GM18508 (cell line): ENCODE data around the gene P2RX6.
"Not testable (repeated sequence)": the region's sequence is repeated elsewhere in the genome, so short reads cannot be mapped to it uniquely, and the experiment has no call there.

Experiments used
- ATAC-seq: cut with Tn5 transposase; IDR thresholded peaks from one replicate; pipeline ENCODE4 v1.9.1; 2021; ENCODE audit warnings: moderate number of reproducible peaks; ENCODE audit not compliant: insufficient read depth, unreplicated experiment

P2RX6 gene

DNA sequence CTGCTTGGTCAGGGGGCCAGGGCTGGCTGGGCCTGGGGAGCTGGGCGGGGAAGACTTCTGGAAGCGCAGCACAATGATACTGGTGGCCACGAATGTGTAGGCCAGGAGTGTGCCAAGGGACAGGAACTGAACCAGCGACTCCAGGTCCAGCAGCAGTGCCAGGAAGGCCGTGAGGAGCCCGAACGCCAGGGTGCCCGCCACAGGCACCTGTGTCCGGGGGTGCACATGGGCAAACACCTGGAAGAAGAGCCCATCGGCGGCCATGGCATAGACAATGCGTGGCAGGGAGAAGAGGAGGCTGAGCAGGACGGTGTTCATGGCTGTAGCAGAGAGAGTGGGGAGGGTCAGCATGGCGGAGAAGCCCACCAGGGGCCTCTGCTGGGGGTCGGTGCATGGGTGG lies 15.1 kb downstream of the P2RX6 start:
- ATAC-seq, result no peak

- ATAC-seq, result no peak
Measured at GRCh38 chr22:21030621-21031544, 15.9 kb downstream of the P2RX6 start.

GRCh38 chr22:21031545-21032036 lies 16.6 kb downstream of the P2RX6 start:
- no peak for ATAC-seq

DNA sequence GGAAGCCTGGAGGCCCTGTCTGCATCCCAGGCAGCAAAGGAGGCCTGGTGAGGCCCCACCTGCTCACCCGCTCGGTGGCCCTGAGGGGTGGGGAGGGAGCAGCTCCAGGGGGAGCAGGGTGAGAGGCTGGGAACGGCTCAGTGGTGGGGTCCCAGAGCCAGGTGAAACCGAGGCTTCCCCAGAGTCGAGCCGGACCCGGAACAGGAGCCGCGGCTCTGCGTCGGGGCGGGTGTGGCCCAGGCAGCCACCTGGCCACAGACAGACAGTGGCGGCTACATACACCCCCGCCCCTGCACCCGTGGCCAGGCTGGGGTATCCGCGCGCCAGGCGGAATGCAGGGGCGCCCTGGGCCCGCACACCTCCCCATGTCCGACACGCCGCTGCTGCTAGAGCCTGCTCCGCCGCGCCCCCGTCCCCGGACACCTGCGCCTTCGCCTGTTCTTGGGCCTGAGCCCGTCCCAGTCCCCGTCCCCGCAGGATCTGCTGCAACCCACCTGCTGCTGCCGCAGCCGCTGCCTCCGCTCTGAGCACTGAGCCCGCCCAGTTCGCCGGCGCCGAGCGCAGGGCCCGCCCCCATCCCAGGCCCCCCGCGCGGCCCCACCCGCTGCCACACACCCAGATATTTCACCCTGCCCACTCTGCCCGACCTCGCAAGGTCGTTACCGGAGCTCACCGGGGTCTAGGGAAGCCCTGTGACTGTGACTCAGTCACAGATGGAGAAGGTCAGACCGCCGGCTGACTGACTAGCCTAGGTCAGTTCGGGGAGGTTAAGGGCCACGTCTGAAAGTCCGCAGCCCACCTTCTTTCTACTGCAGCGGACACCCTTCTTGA lies 17.3 kb downstream of the P2RX6 start, which contains the start of gene SLC7A4:
TSS of gene SLC7A4 (minus strand) at position 525 of the 831 bp plus-strand sequence. CDS start 749 bp downstream, outside the sequence.
- no peak for ATAC-seq

DNA sequence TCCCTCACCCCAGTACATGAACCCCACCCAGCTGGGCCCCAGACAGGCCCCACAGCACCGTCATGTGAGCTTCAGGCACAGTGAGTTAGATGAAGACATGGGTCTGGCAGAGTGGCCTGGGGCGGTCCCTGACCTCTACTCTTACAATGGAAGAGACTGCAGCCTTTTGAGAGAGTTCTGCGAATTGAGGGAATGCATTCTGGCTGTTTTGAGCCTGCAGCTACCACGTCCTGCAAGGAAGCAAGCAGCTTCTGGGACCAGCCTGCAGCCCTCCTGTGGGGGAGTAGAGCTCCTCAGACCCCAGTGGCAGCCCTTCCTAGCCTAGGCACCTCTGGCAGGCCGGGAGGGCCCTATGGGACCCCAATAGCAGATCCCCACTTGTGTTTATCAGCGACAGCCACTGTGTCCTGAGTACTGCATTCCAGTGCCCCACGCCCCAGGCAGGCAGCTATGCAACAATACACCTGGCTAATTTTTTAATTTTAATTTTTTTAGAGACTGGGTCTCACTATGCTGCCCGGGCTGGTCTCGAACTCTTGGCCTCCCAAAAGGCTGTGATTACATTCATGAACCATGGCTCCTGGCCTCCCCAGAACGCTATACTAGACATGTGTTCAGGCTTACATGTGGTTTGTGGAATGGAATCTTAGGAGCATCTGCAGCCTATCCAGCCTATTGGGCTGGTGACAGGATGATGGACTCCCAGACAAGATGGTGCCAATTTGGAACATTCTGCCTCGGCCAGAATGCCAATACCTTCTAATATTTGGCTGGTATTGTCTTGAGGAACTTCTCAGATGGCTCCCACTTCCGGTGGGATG lies 18.1 kb downstream of the P2RX6 start:
- no peak for ATAC-seq

DNA sequence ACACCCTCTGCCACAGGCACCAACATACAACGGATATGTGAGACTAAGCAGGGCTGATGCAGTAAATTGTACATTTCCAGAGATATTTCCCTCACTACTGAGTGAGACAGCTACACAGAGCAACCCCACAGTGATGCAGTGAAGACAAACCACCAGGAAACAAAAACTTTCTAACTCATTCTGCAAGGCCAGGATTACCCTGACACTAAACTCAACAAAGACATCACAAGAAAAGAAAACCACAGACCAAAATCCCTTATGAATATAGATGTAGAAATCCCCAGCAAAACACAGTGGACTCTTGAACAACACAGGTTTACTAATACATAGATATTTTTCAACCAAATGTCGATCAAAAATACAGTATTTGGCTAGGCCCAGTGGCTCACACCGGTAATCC lies 18.9 kb downstream of the P2RX6 start:
- ATAC-seq, result no peak

DNA sequence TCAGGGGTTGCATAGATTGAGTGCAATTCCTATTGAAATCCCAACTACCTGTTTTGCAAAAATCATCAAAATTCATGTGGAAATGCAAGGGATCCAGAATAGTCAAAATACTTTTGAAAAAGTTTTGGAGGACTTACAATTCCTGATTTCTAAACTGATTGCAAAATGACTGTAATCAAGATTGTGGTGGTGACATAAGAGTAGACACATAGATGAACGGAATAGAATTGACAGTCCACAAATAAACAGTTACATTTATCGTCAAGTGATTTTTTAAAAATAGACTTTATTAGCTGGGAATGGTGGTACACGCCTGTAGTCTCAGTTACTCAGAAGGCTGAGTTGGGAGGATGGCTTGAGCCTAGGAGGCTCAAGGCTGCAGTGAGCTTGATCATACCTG lies 20.0 kb downstream of the P2RX6 start:
- ATAC-seq, result no peak

DNA sequence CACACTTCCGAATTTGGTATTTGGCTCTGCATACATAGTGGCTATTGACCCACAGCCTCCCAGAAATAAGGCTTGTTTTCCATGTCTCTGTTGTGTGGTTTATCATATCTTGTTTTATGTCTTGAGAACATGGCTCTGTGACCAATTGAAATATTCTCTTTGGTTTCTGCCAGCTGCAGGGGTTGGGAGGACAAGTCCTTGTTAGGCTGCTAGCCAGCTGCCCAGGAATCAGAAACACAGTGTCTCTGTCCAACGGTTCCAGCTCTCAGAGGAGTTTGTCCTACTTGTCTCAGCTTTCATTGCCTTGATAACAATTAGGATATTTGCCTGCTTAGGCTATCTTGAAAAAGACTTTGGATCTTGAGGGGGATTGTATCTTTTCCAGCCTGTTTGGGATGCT lies 23.4 kb downstream of the P2RX6 start:
- ATAC-seq, result no peak

GRCh38 chr22:21039158-21039557 lies 24.2 kb downstream of the P2RX6 start:
- not testable (repeated sequence) for ATAC-seq

DNA sequence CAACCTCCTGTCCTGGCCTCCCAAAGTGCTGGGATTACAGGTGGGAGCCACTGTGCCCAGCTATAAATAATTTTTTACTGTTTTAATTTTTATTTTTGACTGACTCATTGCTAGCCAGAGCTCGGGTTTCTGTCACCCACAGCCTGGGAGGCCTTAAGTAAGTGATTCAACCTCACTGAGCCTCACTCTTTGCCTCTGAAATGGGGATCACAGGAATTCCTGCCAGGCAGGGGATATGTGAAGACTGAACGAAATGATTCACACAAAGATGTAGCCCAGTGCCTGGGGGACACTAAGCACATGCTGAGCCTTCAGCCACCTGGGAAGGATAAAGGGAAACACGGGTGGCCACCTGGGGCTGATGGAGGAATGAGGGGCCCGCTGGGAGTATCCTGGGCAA lies 27.0 kb downstream of the P2RX6 start:
- ATAC-seq, result no peak

DNA sequence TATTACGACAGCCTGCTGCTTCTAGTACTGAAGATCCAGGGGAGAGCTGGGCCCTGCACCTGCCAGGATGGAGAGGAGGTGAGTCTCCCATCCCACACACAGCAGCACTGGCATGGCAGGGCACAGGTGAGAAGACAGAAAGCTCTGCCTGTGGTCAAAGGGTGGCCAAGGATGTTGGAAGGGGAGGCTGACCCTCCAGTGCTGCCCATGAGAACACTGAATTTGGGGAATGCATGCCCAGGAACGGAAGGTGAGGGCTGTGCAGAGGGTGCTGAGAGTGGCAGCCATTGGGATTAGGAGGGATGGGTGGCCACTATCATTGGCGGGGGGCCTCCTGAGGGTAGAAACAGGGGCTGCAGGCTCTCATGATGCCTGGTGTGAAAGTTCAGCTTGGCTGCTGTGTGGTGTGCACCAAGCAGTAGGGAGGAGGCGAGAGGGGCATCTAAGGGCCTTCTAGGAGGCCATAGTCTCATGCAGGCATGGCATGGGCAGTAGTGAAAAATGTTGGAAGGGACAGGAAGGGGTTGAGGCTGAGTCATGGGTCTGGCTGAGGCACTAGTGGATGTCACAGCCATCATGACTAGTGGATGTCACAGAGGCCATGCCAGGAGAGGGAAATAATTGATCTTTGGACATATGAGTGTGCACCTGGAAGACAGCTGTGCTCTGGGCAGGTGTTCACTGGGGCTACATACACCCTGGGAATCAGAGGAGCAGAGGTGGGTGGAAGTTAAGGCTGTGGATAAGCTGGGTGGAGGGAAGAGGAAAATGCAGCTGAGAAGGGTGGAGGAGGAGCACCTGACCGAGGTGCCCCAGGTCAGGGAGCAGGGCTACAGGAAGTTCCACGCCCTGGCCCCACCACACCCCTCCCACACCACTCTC lies 28.3 kb downstream of the P2RX6 start:
- no peak for ATAC-seq

- no peak for ATAC-seq
Measured at GRCh38 chr22:21043860-21044535, 29.0 kb downstream of the P2RX6 start.

DNA sequence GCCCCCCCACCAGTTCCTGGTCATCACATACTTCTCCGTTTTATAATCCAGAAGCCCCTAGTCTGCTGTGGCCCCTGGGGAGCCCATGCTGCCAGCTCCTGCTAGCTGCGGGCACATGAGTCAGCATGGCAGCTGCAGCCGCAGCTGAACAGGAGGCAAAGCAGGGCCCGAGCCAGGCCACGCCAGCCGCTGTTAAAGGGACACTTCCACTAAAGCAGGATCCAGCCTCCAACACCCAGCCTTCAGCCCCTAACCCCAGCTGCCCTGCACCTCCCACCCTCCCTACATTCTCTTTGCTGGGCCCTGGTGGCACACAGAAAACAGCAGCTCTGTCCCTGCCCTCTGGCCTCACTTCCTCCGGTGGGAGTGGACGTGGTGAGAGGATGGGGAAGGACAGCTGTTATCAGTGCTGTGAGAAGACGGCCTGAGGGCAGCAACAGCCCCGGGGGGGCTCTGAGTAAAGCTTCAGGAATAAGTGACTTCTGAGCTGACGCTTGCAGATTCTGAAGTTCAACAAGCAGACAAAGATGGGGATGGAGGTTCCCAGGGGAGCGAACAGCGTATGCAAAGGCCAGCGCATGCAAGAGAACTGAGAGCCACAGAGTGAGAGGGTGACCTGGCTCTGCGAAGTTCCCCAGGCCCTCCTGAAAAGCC lies 30.1 kb downstream of the P2RX6 start:
- ATAC-seq, result no peak

DNA sequence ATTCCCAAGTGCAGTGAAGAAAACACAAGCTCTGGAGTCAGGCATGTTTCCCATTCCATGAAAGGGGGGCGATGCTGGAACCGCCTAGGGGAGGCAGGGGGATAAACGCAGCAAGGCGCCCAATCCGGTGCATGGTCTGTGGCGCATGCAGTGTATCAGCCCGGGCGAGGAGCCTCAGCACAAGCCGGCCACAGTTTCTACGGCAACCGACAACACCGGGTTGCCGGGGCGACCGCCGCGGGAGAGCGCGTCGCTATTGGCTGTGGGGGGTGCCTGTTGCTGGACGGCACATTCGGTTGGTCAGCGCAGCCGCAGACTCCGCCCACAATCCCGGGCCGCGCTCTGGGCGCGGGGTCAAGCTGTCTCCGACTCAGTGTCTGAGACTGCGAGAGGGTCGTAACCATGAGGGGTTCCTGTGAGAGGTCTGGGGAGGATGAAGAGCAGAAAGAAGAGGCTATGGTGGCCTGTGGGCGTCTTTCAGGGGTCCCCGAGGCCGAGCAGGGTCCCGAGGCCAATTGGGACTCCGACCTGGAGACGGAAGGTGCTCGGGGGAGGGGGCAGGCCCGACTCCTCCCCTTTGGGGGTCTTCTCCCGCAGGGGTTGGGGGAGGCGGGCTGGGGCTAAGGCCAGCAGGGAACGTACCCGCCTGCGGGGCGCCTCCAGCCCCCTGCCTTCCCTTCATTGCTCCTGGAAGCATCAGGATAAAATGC lies 30.8 kb downstream of the P2RX6 start, which contains the start of gene LRRC74B:
TSS of gene LRRC74B (plus strand) at position 362 of the 710 bp plus-strand sequence. CDS start at position 403, 41 bp downstream.
- ATAC-seq, result no peak

DNA sequence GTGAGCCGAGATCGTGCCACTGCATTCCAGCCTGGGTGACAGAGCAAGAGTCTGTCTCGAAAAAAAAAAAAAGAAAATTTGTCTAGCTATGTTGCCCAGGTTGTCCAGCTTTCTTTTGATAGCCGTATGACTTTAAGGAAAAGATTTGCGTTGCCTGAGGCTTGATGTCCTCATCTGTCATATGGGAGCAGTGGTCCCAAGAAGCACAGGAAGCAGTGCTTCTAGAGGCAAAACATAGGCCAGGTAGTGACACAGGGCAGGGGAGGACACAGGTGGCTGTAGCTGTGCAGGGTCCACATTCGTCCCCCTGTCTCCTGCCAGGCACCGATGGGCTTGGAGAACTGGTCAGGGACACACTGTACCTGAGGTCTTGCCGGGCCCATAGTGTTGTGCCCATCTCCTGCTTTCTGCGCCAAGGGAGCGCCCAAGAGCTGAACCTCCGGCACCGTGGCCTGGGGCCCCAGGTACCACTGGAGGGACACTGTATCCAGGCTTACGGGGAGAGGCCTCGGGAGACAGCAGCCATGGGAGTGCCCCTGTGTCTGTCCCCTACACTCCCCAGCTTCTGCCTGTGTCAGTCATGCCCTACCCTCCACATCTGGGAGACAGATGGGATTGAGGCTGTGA lies 32.2 kb downstream of the P2RX6 start:
- ATAC-seq, result no peak

DNA sequence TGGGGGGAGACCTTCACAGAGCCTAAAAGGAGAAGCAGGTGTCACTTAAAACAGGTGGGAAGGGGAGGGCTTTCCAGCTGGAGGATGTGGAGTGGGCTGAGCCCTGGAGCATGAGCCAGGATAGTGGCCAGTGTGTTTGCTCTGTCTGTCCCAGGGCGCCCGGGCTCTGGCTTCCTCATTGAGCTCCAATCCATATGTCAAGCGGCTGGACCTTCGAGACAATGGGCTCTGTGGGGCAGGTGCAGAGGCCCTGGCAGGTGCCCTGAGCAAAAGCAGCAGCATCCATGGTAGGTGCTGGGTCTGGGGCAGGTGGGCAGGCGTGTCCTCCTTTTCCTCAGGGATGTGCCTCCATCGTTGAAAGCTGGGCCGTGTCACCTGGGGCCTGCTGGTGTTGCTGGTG lies 32.8 kb downstream of the P2RX6 start:
- ATAC-seq, result no peak

DNA sequence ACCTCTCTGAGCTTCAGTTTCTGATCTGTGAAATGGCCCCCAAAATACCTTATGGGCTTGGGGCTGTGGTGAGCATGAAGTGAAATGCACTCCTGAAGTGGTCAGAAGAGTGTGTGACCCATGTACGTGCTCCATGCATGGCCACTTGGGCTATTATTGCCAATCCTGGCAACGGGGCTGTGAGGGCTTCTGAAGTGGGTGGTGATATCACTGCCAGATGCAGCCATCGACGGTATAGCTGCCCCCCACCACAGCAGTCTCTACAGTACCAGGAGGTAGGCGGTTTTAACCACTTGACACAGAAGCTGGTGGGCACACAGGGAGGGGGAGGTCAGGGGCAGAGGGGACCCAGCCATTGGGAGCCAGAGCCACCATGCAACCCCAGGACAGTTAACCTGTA lies 33.5 kb downstream of the P2RX6 start:
- not testable (repeated sequence) for ATAC-seq
